Stomach (tissue), 9 donors: Measurements from ENCODE around the gene LACTB. TPM values are rescaled to one million over a fixed set of nuclear protein-coding genes. Genes with fewer than 3 reads are reported as not detected.

Experiments
- DNase-seq, 2 donors: peaks; one replicate each; pipeline versions ENCODE4 v3.0.0 to v3.0.0-alpha.2; 2013 to 2019
- H3K27ac ChIP-seq, 5 donors: fragments of 200-600 bp in 4 of 5; sonication (generic) in 4 of 5; one replicate each; pipeline ENCODE4 v1.5.1; 2013 to 2019; ENCODE audit warnings: mild to moderate bottlenecking in 1 of 5, moderate library complexity in 1 of 5
- H3K27me3 ChIP-seq, 3 donors: fragments of 200-600 bp; sonication (generic); one replicate each; pipeline ENCODE4 v1.5.1; 2017 to 2019; ENCODE audit warnings: mixed run types in 1 of 3
- H3K36me3 ChIP-seq, 4 donors: fragments of 200-600 bp; sonication (generic); 1 replicate in 3 of 4; 2 replicates in 1 of 4; pipeline ENCODE4 v1.5.1; 2016 to 2019
- H3K4me1 ChIP-seq, 4 donors: fragments of 200-600 bp; sonication (generic); one replicate each; pipeline ENCODE4 v1.5.1; 2016 to 2019
- H3K4me3 ChIP-seq, 4 donors: fragments of 200-600 bp; sonication (generic) in 3 of 4; one replicate each; pipeline ENCODE4 v1.5.1; 2016 to 2019; ENCODE audit warnings: mild to moderate bottlenecking in 1 of 4
- H3K9me3 ChIP-seq, 4 donors: fragments of 200-600 bp; sonication (generic); one replicate each; pipeline ENCODE4 v1.5.1; 2016 to 2019
- CTCF ChIP-seq, 7 experiments: fragments of 450-650 bp in 4 of 7; fragments of 200-600 bp in 3 of 7; sonication (generic) in 3 of 7; IDR thresholded peaks; one replicate each; pipeline ENCODE4 v1.5.1; 2016 to 2019; ENCODE audit warnings: antibody characterized with exemption in 7 of 7, control low read depth in 2 of 7, mild to moderate bottlenecking in 1 of 7
- EP300 ChIP-seq: sonication (generic); formaldehyde crosslinking; IDR thresholded peaks from one replicate; pipeline ENCODE4 v1.6.1; 2017; ENCODE audit warnings: antibody characterized with exemption
- POLR2A ChIP-seq, 4 donors: fragments of 450-650 bp; IDR thresholded peaks; one replicate each; pipeline ENCODE4 v1.6.1; 2016; ENCODE audit warnings: antibody characterized with exemption in 4 of 4, control low read depth in 2 of 4, mild to moderate bottlenecking in 1 of 4, moderate library complexity in 1 of 4
- POLR2AphosphoS5 ChIP-seq, 3 donors: sonication (generic); formaldehyde crosslinking; IDR thresholded peaks; one replicate each; pipeline ENCODE4 v1.6.1; 2016; ENCODE audit warnings: antibody characterized with exemption in 3 of 3
- WGBS, 5 donors: extraction: QIAGEN DNeasy Blood & Tissue Kit in 3 of 5; methylation state at CpG; one replicate each; pipeline versions ENCODE4 v1.1.5 to v1.1.7; 2013 to 2018; 5-methylcytosine and 5-hydroxymethylcytosine counted together
- intact Hi-C: fragments of 100-400 bp; cut with DNase I; formaldehyde crosslinking; loops from one replicate; pipeline ENCODE4 v1.15.1; 2023; ENCODE audit warnings: low total_unique reads
- polyA plus RNA-seq, 3 donors: library from polyadenylated mRNA; stranded (reverse); fragments of 200-250 nt; gene quantifications; one replicate each; pipeline ENCODE4 v1.2.3, GENCODE V29; 2013
- total RNA-seq, 5 donors: library from RNA; depleted of rRNA; stranded (reverse); fragments of >200 nt; gene quantifications; one replicate each; pipeline versions ENCODE4 v1.1.0 to v1.2.3, GENCODE V29; 2014 to 2016
- donor health status: healthy with polysubstance abuse.
- donor health status: Bipolar disorder and iron deficiency.
- donor health status: healthy.

LACTB gene
- total and polyA plus RNA-seq, 8 donors, result 1.2 to 30.8 (median 11.1) TPM

GRCh38 chr15:63077952-63078351 is 43.7 kb upstream of the LACTB start:
- Histone ChIP-seq H3K4me1 (peaks cover 5 to 33% (median 19%) of the 10 kb centered on the region in 4 donors), H3K27ac (no peak overlapping the region)
- TF ChIP-seq EP300 (no peak), CTCF (IDR thresholded peaks at IDR 0.05) (no peak), POLR2AphosphoS5 (IDR thresholded peaks at IDR 0.05) (no peak), POLR2A (IDR thresholded peaks at IDR 0.05) (no peak)

GRCh38 chr15:63079947-63080626 is 41.6 kb upstream of the LACTB start:
- DNase-seq, result no peak
- Histone ChIP-seq H3K4me3 (no peak overlapping the region), H3K9me3 (no peaks in the 10 kb centered on the region), H3K27me3 (no peaks in the 10 kb centered on the region), H3K27ac (no peak overlapping the region), H3K4me1 (peaks cover 0 to 18% (median 7%) of the 10 kb centered on the region in 4 donors), H3K36me3 (no peaks in the 10 kb centered on the region)
- WGBS, 5 donors, result 86 to 91% (median 88%) methylated on average over 12 to 13 of the region's 13 CpGs
- intact Hi-C loops, result loop anchor here (10.0 kb wide), 1 partner anchor 305 kb away; no protein-coding TSS in a partner anchor
- TF ChIP-seq EP300, result no peak
- TF ChIP-seq CTCF (IDR thresholded peaks at IDR 0.05), result no peak
- no peak for TF ChIP-seq POLR2AphosphoS5 (IDR thresholded peaks at IDR 0.05)
- TF ChIP-seq POLR2A (IDR thresholded peaks at IDR 0.05), result no peak

More at GRCh38 chr15:63077952-63078351, 43.7 kb upstream of the LACTB start:
- WGBS, 5 donors, result 68 to 83% (median 78%) methylated on average over 6 of the region's 6 CpGs
- no peaks in the 10 kb centered on the region for H3K27me3 ChIP-seq
- H3K4me3 ChIP-seq, result no peak overlapping the region
- no peaks in the 10 kb centered on the region for H3K36me3 ChIP-seq
- intact Hi-C loops, result no loop called here
- no peaks in the 10 kb centered on the region for H3K9me3 ChIP-seq
- DNase-seq, result no peak

DNA sequence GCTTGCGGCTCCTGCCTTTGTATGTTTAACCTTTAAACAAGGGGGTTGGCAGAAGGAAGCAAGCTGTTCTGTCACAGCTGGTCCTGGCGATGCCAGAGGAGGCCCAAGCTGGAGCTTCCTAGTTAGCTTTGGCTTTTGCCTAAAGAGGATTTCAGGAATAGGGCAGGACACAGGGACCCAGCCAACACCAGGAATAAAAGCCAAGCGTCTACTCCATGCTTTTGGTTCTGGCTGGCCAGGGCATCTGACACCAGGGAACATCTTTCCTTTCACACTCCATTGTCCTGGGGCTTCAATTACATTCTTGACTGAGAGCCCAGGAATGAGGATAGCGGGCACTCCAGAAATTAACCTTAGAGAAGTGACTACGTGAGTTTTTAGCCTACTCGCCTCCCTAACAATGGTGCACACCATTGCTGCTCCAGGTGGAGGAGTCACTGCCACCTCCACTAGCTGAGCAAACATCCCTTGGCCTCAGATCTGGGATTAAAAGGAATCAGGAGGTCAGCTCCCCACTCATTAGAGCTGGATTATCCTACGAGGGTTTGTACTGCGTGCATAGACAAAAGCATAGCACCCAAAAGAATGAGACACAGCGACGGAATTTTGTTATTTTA is 40.9 kb upstream of the LACTB start:
- no peaks in the 10 kb centered on the region for H3K9me3 ChIP-seq
- intact Hi-C loops, result loop anchor here (10.0 kb wide), 1 partner anchor 306 kb away; no protein-coding TSS in a partner anchor
- no peak for DNase-seq
- H3K4me1 ChIP-seq, result peaks cover 0 to 11% (median 4%) of the 10 kb centered on the region in 4 donors
- H3K36me3 ChIP-seq, result no peaks in the 10 kb centered on the region
- no peak overlapping the region for H3K27ac ChIP-seq
- no peak for TF ChIP-seq POLR2A (IDR thresholded peaks at IDR 0.05)
- no peak for TF ChIP-seq CTCF (IDR thresholded peaks at IDR 0.05)
- TF ChIP-seq EP300, result no peak
- TF ChIP-seq POLR2AphosphoS5 (IDR thresholded peaks at IDR 0.05), result no peak
- H3K4me3 ChIP-seq, result no peak overlapping the region
- no peaks in the 10 kb centered on the region for H3K27me3 ChIP-seq
- WGBS, 5 donors, result 85 to 94% (median 90%) methylated on average over 10 of the region's 10 CpGs

DNA sequence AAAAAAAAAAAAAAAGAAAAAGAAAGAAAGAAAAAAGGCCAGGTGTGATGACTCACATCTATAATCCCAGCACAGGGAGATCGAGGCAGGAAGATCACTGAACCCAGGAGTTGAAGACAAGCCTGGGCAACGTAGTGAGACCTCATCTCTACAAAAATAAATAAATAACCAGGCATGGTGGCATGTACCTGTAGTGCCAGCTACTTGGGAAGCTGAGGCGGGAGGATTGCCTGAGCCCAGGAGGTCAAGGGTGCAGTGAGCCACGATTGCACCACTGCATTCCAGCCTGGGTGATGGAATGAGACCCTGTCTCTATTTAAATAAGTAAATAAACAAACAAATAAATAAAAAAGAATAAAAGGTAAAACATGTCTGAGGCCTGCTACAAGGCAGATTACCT is 39.3 kb upstream of the LACTB start:
- Histone ChIP-seq H3K27ac (no peak overlapping the region), H3K36me3 (no peaks in the 10 kb centered on the region), H3K27me3 (no peaks in the 10 kb centered on the region), H3K9me3 (no peaks in the 10 kb centered on the region), H3K4me1 (no peaks in the 10 kb centered on the region), H3K4me3 (no peak overlapping the region)
- TF ChIP-seq CTCF (IDR thresholded peaks at IDR 0.05) (no peak), EP300 (no peak)
- DNase-seq, result no peak
- intact Hi-C loops, result loop anchor here (10.0 kb wide), 1 partner anchor 308 kb away; no protein-coding TSS in a partner anchor
- WGBS, 5 donors, result 58 to 73% (median 63%) methylated on average over 4 of the region's 4 CpGs
